ENCODE data around the gene STAG3. TPM values are rescaled to one million over a fixed set of nuclear protein-coding genes. Genes with fewer than 3 reads are reported as not detected.
"Not testable (repeated sequence)": the region's sequence is repeated elsewhere in the genome, so short reads cannot be mapped to it uniquely, and the experiment has no call there.

Gene STAG3
- total RNA-seq, 1 donor from 2014 or later, result not detected

- Histone ChIP-seq H3K9me3 (no peaks in the 10 kb centered on the region), H3K4me3 (no peak overlapping the region), H3K4me1 (peaks cover 21% of the 10 kb centered on the region), H3K27ac (no peak overlapping the region), H3K27me3 (no peaks in the 10 kb centered on the region), H3K36me3 (no peaks in the 10 kb centered on the region)
- intact Hi-C loops (cut with DNase I), result loop anchor here (10.0 kb wide), 1 partner anchor 82 kb away; the partner anchor contains the start of gene PVRIG
- DNase-seq (ENCODE audit: extremely low spot score in 2 of 2), result no peak
- TF ChIP-seq POLR2A (IDR thresholded peaks at IDR 0.05) (no peak), POLR2AphosphoS5 (IDR thresholded peaks at IDR 0.05; ENCODE audit: insufficient read depth in 1 of 2, low read depth in 1 of 2) (no peak)
- TF ChIP-seq, protein P1, sequence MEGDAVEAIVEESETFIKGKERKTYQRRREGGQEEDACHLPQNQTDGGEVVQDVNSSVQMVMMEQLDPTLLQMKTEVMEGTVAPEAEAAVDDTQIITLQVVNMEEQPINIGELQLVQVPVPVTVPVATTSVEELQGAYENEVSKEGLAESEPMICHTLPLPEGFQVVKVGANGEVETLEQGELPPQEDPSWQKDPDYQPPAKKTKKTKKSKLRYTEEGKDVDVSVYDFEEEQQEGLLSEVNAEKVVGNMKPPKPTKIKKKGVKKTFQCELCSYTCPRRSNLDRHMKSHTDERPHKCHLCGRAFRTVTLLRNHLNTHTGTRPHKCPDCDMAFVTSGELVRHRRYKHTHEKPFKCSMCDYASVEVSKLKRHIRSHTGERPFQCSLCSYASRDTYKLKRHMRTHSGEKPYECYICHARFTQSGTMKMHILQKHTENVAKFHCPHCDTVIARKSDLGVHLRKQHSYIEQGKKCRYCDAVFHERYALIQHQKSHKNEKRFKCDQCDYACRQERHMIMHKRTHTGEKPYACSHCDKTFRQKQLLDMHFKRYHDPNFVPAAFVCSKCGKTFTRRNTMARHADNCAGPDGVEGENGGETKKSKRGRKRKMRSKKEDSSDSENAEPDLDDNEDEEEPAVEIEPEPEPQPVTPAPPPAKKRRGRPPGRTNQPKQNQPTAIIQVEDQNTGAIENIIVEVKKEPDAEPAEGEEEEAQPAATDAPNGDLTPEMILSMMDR (IDR thresholded peaks at IDR 0.05), result peak; percentile 35 to 73 (median 51)
Observed at GRCh38 chr7:100132697-100133151, 45.0 kb upstream of the STAG3 start.

DNA sequence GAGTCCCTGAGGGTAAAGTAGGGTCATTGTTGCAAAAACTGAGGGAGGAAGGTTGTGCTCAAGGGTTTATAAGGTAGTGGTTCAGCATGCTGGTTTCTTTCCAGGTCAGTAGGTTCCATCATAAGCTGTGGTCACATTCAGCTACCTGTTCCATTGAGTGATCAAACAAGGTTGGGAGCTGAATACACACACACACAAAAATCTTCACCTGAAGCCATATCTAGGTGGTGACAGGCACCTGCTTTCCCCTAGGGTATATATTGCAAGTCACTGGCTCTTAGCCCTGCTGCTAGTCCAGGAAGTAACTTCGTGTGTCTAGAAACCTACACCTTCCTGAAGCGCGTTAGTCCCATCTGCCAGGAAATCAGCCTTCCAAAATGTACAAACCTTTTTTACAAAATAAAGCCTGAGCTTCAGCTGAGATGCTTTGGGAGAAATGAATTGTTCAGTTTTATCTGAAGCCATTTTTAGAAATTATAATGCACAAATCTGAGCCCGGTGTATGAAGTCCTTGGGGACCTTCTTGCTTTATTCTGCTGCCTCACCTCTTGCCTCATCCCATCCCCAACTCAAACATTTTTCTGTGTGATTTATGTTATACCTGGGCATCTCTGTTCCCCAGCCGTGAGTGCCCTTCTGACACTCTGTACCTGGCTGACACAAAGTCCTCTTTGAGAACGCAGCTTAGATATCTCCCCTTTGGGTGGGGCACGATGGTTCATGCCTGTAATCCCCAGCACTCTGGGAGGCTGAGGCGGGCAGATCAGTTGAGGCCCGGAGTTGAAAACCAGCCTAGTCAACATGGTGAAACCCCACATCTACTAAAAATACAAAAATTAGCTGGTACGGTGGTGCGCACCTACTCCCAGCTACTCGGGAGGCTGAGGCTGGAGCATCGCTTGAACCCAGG, 39.6 kb upstream of the STAG3 start:
- no peaks in the 10 kb centered on the region for H3K9me3 ChIP-seq
- H3K4me3 ChIP-seq, result no peak overlapping the region
- TF ChIP-seq POLR2A (IDR thresholded peaks at IDR 0.05), result no peak
- no peak for TF ChIP-seq POLR2AphosphoS5 (IDR thresholded peaks at IDR 0.05; ENCODE audit: insufficient read depth in 1 of 2, low read depth in 1 of 2)
- TF ChIP-seq, protein P1 (IDR thresholded peaks at IDR 0.05), result no peak
- intact Hi-C loops (cut with DNase I), result loop anchor here (10.0 kb wide), 1 partner anchor 77 kb away; the partner anchor contains the start of gene PVRIG
- DNase-seq (ENCODE audit: extremely low spot score in 2 of 2), result no peak
- no peaks in the 10 kb centered on the region for H3K36me3 ChIP-seq
- no peaks in the 10 kb centered on the region for H3K4me1 ChIP-seq
- no peak overlapping the region for H3K27ac ChIP-seq
- H3K27me3 ChIP-seq, result no peaks in the 10 kb centered on the region

DNA sequence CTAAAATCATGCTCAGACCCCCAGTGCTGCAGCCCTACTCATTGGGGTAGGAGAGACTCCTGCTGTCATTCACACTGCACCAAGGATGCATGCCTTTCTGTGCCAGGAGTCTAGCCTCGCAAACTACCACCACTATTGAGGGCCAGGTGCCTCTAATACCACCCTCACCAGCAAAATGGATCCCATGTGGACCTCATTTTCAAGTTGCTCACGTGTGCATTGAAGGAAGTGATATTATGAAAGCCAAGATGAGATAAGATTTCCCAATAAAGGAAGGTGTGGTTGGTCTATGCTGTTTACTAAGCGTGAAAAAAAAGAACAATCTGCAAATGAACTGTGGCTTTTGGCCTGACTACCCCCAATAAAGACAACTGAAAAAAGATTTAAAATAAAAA, 36.2 kb upstream of the STAG3 start:
- intact Hi-C loops (cut with DNase I), result loop anchor here (10.0 kb wide), 1 partner anchor 53 kb away; no protein-coding TSS in a partner anchor
- Histone ChIP-seq H3K27ac (no peak overlapping the region), H3K36me3 (no peaks in the 10 kb centered on the region), H3K4me1 (no peaks in the 10 kb centered on the region), H3K4me3 (no peak overlapping the region), H3K27me3 (no peaks in the 10 kb centered on the region), H3K9me3 (no peaks in the 10 kb centered on the region)
- TF ChIP-seq POLR2A (IDR thresholded peaks at IDR 0.05), result no peak
- TF ChIP-seq, protein P1 (IDR thresholded peaks at IDR 0.05), result no peak
- no peak for TF ChIP-seq POLR2AphosphoS5 (IDR thresholded peaks at IDR 0.05; ENCODE audit: insufficient read depth in 1 of 2, low read depth in 1 of 2)
- DNase-seq (ENCODE audit: extremely low spot score in 2 of 2), result no peak

GRCh38 chr7:100142461-100142860, 35.3 kb upstream of the STAG3 start:
- Histone ChIP-seq H3K36me3 (no peaks in the 10 kb centered on the region), H3K27me3 (no peaks in the 10 kb centered on the region), H3K27ac (no peak overlapping the region), H3K4me1 (no peaks in the 10 kb centered on the region), H3K4me3 (no peak overlapping the region), H3K9me3 (no peaks in the 10 kb centered on the region)
- intact Hi-C loops (cut with DNase I), result loop anchor here (10.0 kb wide), 1 partner anchor 52 kb away; no protein-coding TSS in a partner anchor
- no peak for TF ChIP-seq POLR2AphosphoS5 (IDR thresholded peaks at IDR 0.05; ENCODE audit: insufficient read depth in 1 of 2, low read depth in 1 of 2)
- TF ChIP-seq, protein P1 (IDR thresholded peaks at IDR 0.05), result no peak
- no peak for TF ChIP-seq POLR2A (IDR thresholded peaks at IDR 0.05)
- DNase-seq (ENCODE audit: extremely low spot score in 2 of 2), result no peak

DNA sequence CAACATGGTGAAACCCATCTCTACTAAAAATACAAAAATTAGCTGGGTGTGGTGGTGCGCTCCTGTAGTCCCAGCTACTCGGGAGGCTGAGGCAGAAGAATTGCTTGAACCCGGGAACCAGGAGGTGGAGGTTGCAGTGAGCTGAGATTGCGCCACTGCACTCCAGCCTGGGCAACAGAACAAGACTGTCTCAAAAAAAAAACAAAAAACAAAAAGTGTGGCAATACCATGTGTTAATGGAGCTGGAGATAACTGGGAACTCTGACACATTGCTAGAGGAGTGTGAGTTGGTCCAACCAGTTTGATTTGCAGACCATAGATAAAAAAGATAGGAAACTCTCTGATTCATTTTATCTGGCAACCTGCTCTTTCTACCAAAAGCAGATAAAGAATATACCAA, 31.4 kb upstream of the STAG3 start:
- H3K27ac ChIP-seq, result not testable (repeated sequence)

More for the DNA sequence above, 31.4 kb upstream of the STAG3 start:
- intact Hi-C loops (cut with DNase I), result loop anchor here (10.0 kb wide), 1 partner anchor 48 kb away; no protein-coding TSS in a partner anchor
- not testable (repeated sequence) for H3K4me3 ChIP-seq; H3K9me3 ChIP-seq; H3K27me3 ChIP-seq; H3K36me3 ChIP-seq; DNase-seq (ENCODE audit: extremely low spot score in 2 of 2)
- peaks cover 13% of the 10 kb centered on the region for H3K4me1 ChIP-seq
